ENCODE measurements around the gene COL5A3.
"Not testable (repeated sequence)": the region's sequence is repeated elsewhere in the genome, so short reads cannot be mapped to it uniquely, and the experiment has no call there.

COL5A3 gene

DNA sequence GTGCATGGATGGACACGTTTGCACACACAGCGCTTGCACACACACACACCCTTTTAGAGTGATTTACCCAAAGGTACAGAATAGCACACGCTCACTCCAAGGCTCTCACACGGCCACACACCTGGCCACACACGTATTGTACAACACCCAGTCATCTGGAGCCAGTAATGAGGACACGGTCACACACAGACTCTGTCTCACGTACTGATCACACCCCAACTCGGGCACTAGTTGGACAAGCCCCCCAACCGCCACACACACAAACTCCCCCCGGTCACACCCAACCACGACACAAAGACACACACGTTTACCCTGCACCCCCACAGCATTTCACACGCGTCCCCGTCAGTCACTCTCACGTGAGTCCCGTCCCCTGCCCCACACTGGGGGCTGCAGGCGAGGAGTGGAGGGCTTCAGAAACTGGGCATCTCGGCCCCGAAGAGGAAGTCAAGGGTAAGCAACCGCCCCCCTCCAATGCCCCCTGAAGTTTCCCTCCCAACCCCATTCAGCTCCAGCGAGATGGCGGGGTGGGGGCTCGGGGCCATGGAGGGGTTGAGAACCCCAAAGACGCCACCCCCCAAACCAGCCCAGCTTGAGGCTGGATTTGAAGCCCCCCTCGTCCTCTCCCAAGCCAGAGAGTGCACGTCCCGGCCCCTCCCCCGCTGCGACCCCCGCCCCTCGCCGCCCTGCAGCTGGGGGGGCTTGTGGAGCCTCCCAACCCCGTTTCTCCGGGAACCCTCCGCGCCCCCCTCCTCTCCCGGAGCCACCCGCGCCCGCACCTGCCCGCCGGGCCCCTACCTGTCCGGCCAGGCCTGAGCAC is 74.6 kb downstream of the COL5A3 start:
- no peak for DNase-seq

DNA sequence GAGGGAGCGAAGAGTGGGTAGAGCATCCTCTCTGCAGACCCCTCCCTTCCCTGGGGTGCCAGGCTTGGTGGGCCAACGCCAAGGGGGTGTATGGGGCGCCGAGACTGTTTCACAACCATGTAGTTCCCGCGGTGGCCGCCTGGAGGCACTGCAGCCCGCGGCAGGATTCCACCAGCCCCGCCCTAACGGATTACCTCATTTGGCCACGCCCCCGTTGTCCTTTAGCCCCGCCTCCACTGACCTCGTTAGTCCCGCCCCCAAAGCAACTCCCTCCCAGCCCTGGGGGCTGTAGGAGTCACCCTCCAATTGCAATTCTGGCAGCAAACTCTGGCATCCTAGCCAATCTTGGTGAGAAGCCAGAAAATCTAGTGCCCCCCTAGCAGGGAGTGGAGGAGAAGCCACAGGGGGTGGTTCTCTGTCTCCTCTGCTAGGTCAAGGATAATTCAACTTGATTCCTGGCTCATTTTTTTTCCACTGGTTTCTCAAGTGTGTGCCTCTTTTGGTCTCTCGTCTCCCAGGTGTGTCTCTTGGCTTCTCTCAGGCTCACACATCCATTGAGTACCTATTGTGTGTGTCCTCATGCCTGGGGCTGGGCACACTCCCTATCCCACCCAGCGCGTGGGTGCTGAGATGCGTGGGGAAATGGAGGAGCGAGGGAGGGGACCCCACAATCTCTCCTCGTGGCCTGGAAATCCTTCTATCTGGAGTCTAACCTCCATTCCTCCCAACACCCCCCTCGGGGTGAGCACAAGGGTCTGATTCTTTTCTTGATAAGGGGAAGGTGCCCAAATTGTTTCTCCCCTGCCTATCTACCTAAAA is 76.0 kb downstream of the COL5A3 start:
- DNase-seq: peak; percentile 60 to 81 (median 71)

DNA sequence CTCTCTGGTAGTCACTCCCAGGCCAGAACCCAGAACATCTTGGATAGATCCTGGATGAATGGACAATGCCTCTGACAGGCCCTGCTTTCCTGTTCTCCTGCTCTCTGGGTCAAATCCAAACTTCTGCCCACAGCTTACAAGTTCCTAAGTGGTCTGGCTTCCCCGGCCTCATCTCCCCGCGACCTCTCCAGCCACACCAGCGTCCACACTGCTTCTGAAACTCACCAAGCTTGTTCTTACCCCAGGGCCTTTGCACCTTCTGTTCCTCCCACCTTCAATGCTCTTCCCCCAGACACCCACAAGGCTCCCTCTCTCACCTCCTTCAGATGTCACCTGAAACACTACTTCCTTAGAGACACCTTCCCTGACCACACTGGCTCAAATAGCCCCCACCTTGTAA is 77.5 kb downstream of the COL5A3 start:
- no peak for DNase-seq

DNA sequence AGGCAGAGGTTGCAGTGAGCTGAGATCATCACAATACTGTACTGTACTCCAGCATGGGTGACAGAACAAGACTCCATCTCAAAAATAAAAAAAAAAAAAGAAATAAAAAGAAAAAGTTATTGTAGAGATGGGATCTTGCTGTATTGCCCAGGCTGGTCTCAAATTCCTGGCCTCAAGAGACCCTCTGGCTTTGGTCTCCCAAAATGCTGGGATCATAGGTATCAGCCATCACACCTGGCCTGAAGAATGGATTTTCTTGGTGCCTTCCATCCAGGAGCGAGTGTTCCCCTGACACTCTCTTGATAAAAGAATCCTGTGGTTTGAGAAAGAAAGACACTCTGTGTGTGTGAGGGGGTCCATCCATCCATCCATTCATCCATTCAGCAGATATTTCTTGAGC is 78.7 kb downstream of the COL5A3 start:
- DNase-seq: no peak

DNA sequence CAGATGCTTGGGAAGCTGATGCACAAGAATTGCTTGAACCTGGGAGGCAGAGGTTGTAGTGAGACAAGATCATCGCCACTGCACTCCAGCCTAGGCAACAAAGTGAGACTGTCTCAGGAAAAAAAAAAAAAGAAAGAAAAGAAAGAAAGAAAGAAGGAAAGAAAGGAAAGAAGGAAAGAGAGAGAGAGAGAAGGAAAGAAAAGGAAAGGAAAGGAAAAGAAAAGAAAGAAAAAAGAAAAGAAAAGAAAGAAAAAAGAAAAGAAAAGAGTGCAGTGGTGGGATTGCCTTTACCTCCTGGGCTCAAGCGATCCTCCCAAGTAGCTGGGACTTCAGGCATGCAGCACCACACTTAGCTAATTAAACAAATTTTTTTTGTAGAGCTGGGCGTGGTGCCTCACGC is 86.9 kb downstream of the COL5A3 start:
- no peak for DNase-seq

DNA sequence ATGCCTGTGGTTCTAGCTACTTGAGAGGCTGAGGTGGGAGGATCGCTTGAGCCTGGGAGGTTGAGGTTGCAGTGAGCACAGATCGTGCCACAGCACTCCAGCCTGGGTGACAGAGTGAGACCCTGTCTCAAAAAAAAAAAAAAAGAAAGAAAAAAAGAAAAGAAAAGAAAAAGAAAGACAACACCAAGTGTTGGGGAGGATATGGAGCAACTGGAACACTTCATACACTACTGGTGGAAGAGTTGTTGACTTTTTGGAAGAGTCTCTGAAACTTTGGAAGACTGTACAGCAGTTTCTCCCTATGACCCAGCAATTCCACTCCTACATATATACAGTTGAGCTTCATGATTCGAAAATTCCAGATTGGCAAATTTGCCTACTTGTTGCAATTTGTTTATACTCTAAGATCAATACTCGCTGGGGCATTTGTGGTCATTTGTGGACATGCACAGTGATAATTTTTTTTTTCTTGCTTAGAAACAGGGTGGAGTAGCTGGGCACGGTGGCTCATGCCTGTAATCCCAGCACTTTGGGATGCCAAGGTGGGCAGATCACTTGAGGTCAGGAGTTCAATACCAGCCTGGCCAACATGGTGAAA is 87.4 kb downstream of the COL5A3 start:
- not testable (repeated sequence) for DNase-seq

DNA sequence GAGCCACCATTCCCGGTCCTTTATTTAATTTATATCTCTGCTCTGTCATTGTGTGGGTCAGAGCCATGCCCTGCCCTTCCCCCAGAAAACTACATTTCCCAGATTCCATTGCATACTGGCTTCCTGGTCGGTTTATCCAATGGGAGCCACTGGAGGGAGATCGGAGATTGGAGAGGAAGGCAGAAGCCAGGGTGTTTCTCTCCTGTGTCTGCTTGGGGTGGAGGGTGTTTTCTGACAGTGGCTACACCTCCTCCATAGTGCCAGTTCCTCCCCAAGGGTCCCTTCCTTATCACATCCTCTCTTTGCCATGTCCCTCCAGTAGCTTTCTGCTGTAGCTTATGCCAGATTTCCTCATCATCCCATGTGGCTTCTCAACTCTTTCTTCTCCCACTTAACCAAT is 93.0 kb downstream of the COL5A3 start:
- DNase-seq: peak in 1 of 5 donors; percentile 15

DNA sequence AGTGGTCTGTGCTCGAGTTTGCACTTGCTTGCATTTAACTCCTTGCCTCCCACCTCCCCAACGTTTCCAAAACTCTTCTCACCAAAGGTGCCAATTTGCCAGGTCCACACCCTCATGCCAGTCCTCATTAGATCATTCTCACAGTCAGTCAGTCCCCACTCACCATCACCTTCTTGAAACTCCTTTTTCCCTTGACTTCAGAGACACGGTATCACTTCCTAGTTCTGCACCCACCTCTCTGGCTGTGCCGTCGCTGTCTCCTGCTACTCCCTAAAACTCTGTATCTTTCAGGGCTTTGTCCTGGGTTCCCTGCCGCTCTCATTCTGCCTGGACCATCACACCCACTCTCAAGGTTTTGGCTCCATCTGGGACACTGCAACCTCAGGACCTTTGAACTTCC is 93.6 kb downstream of the COL5A3 start:
- no peak for DNase-seq

DNA sequence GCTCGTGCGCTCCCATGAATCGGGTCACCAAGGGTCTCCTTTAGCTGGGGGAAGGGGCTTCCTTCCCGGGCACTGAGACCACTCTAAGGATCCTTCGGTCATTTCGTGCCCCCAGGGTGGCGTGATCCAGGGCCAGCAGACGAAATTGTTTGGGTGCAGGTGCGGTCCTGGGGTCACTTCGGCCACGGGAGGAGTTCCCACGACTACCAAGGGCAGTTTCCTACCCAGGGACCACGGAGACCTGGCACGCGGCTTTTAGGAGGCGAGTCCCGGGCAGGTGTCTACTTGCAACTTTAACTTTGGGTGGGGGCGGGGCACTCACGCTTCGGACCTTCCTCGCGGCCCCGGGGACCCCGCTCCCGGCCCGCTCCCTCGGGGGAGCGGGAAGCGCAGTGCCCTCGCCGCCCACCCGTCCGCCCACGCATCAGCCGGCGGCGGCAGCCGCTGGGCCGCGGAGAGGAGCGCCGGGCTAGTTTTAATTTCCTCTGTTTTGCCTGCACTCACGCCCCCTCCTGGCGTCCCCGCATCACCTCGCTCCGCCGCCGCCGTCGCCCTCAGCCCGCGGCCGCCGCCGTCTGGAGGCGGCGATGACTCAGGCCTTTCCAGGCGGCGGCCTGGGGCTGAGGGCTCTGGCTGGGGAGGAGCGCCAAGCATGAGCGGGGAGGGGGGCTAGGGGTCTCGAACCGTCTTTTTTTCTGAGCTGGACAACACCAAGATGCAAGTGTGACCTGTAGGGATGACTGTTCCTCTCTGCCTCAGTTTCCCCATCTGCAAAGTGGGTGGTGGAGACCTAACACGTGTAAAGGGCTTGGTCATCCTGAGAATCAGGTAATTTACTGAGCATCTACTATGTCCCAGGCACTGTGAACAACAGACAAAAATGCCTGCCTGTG is 95.7 kb downstream of the COL5A3 start:
- DNase-seq: peak; percentile 54 to 81 (median 73)

DNA sequence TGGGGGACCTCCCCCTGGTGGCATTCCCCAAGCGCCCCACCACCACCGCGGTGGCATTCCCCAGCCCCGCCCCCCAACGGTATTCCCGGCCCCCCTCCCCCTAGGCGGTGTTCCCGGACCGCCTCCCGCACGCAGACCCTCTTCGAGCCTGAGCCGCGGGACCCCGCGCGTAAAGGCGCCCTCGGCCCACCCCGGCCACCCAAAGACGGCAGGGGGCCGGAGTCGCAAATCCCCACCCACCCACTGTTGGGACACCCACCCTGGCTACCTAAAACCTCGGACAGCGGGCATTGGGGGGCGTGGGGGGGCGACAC is 96.3 kb downstream of the COL5A3 start:
- DNase-seq: no peak

DNA sequence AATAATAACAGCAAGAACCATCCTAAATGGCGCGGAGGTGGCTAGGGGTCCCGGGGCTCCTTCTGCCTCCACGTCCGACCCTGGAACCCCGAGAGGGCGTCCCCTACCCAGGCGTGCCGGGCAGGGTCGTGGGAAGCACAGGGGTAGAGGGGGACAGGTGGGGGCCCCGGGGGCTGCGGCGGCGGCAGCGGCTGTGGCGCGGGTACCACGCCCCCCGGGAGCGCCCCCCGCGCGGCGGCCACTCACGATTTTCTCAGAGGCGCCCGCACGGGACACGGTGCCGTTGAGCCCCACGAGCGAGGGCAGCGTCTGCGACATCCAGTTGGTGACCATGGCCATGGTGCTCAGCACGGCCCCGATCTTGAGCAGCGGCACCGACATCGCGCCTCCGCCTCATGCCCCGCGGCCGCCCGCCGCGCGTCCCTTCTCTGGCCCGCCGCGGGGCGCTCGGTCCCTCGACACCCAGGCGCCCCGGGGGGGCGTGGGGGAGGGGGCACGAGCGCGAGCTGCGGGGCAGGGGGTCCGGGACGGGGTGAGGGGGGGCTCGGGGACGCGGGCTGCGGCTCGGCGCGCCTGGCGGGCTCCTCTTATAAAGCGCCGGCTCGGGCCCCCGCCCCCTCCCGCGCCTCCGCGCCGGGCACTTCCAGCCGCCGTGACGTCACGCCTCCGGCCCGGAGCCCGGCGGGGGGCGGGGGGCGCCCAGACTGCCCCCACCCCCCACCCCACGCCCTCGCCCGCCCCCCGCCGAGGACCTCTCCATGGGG is 96.9 kb downstream of the COL5A3 start:
- peak in 1 of 5 donors; percentile 27 for DNase-seq

DNA sequence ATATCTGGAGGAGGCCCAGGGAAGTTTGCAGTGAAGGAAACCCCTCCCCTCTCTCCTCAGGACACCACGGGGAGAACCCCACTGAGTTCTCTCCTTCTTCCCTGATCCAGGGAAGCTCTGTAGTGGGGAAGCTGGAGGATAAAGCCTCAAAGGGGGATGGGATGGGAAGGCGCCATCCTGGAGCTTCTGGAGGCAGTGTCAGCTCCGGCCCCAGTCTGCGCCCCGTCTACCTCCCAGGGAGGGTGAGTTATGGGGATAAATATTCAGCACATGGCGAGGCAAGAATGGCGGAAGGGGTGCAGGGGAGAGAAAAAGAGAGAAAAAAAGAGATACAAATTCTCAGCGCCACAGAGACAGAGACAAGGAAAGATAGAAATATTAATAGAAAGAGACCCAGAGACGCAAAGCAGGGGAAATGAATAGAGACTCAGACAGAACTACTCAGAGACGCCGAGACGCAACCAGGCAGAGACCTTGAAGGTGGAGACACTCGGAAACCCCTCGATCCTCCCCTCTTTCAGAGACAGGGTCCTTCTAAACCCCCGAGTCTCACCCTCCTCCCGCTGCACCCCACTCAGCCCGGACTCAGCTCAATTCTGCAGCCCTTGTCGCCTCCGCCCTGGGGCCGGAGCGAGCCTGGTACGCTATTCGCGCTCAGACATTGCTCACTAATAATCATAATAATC is 97.6 kb downstream of the COL5A3 start:
- no peak for DNase-seq

DNA sequence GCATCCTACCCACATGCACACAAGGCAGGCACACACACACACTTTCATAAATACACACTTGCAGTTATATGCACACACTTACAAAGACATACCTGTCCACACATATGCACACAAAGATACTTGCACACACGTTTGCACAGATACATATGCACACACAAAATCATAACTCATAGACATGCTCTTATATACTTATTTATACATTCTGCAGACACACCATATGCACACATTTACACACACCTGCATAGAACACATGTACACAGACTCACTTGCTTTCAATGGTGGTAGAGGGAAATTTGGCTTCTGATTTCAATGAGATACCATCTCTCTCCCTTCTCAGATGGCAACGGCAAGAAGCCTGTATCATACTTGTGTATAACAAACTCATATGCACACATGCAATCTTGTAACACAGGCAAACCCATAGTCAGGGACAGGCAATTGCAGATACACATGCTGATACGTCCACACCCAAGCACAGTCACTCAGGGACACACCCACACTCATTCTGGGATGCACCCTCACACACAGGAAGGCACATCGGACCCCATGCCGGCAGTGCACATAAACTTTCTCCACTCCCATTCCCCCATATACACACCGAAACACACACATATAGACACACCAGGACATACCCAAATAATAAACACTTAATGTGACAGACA is 98.6 kb downstream of the COL5A3 start:
- DNase-seq: no peak

DNA sequence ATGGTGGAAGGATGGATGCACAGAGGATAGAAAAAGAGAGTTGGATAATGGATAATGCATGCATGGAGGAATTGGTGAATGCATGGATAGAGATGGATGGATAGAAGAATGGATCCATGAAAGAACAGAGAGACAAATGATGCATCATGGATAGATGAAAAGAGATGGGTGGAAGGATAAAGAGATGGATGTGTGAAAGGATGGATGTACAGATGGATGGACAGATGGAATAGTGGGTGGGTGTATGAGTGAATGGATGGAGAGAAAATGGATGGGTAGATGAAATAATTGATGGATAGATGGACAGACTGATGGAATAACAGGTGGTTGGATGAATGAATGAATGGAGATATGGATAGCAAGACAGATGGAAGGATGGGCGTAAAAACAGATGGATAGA is 99.7 kb downstream of the COL5A3 start:
- DNase-seq: no peak

Data from T-helper 1 cell (primary cell).